GM18508 (cell line): ENCODE results near the gene IDH3G.

Experiments used
- ATAC-seq: cut with Tn5 transposase; IDR thresholded peaks from one replicate; pipeline ENCODE4 v1.9.1; 2021; ENCODE audit warnings: moderate number of reproducible peaks; ENCODE audit not compliant: insufficient read depth, unreplicated experiment

IDH3G gene

DNA sequence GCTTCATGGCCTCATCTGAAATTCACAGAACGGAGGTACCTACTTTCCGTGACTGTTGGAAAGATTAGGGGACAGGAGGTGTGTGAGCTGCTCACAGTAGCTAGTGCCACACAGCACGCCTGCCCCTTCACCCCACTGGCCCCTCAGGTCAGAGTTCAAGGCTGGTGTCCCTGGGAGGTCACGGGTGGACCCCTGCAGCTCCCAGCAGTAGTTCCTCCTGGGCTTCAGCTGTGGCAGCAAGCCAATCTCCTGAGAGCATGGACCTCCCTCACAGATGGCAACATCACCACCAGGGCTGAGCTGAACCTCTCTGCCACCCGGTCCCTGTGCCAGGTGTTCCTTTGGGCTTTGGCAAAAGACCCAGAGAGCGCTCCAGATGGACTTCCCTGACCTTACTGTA, 1.8 kb downstream of the IDH3G start:
- ATAC-seq: no peak

- no peak for ATAC-seq
Observed at GRCh38 chrX:153791104-153791852, 2.9 kb downstream of the IDH3G start.

- ATAC-seq: no peak
Observed at GRCh38 chrX:153789654-153790053, 4.5 kb downstream of the IDH3G start.

GRCh38 chrX:153786669-153787068, 7.5 kb downstream of the IDH3G start:
- ATAC-seq: no peak

DNA sequence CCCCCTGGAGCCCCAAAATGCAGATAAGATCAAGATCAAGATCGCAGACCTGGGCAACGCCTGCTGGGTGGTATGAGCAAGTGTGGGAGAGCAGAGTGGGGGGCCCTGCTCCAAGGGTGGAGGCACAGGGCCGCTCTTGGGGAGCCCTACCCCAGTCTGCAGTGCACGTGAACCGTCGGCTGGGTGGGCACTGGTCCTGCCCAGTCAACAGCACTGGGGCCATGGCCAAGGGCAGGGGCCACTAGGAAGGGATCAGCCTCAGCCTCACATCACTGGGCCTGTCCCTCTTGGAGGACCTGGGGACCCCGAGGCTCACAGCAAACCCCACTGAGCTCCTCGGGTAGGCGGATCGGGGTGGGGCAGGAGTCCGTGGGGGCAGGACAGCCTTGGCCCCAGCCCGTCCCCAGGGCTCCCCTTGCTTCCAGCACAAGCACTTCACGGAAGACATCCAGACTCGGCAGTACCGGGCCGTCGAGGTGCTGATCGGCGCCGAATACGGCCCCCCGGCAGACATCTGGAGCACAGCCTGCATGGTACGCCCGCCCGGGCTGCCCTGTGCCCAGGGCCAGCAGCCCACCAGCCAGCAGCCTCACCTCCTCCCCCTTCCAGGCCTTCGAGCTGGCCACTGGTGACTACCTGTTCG, 9.7 kb downstream of the IDH3G start:
- no peak for ATAC-seq

GRCh38 chrX:153783378-153784013, 10.7 kb downstream of the IDH3G start:
- no peak for ATAC-seq

GRCh38 chrX:153782871-153783270, 11.3 kb downstream of the IDH3G start:
- no peak for ATAC-seq

GRCh38 chrX:153782313-153782712, 11.9 kb downstream of the IDH3G start:
- ATAC-seq: no peak

DNA sequence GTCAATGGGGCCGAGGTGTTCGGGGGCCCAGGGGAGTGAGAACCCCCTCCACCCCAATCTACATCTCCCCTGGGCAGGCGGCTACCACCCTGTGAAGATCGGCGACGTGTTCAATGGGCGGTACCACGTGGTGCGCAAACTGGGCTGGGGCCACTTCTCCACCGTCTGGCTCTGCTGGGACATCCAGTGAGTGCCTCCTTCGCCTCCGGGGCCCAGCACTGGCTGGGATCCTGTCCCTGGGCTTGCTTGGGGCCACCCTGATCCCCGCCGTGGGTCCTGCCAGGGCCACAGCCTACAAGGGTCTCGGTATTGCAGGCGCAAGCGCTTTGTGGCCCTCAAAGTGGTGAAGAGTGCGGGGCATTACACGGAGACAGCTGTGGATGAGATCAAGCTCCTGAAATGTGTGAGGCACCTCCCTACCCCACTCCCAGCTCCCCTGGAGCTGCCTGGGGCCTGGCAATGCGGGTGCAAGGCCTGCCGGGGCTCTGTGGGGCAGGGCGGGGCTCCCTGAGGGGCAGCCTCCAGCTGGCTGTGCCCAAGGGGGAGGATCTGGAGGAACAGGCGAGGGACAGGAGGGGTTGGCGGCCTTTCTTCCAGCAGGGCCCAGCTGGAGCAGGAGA, 12.6 kb downstream of the IDH3G start:
- no peak for ATAC-seq

DNA sequence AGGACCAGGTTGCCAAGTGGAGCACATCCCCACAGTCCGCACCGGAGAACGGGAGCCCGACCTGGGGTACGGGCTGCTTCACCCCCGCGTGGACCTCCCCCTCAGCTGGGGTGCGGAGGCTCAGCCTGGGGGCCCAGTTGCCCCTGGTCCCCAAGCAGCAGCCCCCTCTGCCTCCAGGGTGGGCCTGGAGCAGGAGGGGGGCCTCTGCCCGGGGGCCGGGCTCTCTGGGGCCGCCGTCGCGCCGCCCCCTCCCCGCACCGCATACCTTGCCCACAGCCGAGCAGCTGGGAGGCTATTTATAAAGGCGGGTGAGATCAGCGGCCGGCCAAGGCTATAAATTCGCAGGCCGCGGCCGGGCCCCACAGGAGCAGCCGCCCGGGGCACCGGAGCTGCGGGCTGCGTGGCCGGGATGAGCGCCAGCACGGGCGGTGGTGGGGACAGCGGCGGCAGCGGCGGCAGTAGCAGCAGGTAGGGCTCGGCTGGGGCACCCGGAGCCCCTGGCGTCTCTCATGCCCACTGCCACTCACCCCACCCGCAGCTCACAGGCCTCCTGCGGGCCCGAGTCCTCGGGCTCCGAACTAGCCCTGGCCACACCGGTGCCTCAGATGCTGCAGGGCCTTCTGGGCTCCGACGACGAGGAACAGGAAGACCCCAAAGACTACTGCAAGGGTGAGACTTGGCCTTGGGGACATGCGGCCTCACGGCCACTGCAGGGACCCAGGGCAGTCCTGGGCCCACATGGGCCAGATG, 13.3 kb downstream of the IDH3G start, which contains the start of gene SRPK3:
Gene SRPK3 (plus strand): TSS at position 364 of the 750 bp plus-strand sequence. CDS start 46 bp downstream, at position 410.
- no peak for ATAC-seq

DNA sequence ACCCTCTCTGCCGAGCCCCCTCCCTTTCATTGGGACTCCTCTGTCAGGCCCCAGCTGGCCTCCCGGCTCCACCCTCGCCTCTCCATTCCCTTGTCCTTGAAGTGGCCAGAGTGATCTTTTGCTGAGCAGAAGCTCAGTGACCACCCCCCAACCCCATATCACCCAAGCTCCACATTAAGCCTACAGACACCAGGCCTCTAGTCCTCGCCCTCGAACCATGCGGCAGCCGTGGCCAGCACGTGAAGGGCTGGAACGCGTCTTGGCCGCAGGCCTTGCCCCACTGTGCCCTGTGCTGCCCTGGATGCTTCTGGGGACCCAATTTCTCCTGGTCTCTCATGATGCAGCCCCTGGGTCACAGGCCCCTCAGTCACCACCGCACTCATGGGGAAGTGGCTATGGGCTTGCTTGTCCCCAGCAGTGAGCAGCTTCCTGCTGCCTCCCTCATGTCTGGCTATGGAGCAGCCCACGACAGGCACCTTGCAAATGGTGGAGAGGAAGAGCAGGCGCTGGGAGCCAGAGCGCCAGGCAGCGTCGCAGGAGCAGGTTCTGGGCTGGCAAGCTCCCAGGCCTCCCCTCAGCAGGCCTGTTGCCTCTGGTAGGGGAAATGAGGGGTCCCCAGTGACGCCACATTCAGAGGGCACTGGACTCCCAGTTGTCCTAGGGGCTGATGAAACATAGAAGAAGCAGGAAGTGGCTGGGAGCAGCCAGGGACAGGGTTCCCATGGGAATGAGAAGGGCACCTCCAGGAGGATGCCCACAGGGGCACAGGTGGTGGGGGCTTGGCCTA, 14.1 kb downstream of the IDH3G start:
- no peak for ATAC-seq

DNA sequence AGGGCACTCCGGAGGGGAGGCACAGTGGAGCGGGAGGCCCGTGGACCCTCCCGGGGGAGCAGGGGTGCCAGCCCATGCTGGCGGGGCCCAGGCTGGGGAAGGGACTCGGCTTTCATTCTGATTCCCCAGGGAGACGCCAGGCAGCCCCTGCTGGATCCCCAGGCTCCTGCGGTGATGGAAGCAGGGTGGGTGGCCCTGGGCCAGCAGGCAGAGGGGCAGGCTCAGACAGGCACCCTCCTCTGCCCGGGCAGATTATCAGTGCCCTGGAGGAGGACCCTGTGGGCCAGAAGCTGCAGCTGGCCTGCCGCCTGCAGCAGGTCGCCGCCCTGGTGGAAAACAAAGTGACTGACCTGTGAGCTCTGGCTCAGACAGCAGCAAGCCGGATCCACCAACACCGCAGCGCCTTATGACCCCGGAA, 15.5 kb downstream of the IDH3G start:
- ATAC-seq: no peak

DNA sequence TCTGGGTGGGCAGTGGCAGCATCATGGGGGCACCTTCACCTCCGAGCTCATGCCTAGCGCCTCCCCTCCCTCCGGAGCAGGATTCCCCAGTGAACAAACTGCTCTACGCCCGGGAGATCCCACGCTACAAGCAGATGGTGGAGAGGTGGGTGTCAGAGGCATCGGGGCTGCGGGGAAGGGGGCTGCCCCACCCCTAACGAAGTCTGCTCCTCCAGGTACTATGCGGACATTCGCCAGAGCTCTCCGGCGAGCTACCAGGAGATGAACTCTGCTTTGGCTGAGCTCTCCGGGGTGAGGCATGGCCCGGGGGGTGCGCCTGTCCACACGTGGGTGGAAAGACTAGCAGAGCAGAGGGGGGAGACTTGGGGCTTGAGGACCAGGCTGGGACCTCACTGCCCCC, 16.0 kb downstream of the IDH3G start:
- no peak for ATAC-seq

DNA sequence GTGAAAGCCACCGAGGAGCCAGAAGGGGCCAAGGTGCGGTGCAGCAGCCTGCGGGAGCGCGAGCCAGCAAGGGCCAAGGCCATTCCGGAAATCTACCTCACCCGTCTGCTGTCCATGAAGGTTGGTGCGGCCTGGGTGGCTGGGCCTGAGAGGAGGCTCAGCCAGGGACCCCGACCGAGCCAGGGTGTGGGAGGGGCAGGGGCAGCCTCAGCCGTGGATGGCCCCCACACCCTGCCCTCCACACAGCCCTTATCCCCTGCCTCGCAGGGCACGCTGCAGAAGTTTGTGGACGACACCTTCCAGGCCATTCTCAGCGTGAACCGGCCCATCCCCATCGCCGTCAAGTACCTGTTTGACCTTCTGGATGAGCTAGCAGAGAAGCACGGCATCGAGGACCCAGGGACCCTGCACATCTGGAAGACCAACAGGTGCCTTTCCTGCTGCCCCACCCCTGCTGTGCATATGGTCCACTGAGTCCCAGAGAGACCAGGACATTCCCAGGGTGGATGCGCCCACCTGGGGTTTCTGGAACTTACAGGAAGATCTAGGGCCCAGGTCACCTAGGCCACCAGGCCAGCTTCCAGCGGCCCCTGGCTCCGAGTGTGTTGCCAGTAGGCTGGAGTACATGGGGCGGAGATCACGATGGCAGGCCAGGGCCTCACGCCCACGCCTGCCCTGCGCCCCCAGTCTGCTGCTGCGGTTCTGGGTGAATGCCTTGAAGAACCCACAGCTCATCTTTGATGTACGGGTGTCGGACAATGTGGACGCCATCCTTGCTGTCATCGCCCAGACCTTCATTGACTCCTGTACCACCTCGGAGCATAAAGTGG, 16.7 kb downstream of the IDH3G start:
- ATAC-seq: no peak

GRCh38 chrX:153776611-153777045, 17.5 kb downstream of the IDH3G start:
- ATAC-seq: no peak

DNA sequence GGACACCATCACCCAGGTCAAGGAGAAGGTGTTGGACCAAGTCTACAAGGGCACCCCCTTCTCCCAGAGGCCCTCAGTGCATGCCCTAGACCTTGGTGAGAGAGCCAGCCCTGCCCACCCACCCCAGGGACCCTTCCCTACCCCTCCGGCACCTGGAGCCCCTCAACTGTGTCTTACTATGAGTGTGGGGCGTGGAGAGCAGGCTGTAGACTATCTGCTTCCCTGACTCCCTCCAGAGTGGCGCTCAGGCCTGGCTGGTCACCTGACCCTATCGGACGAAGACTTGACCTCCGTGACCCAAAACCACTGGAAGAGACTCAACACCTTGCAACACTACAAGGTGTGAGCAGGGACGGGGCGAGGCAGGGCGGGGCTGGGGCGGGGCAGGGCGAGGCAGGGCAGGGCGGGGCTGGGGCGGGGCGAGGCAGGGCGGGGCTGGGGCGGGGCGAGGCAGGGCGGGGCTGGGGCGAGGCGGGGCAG, 18.0 kb downstream of the IDH3G start:
- ATAC-seq: no peak

DNA sequence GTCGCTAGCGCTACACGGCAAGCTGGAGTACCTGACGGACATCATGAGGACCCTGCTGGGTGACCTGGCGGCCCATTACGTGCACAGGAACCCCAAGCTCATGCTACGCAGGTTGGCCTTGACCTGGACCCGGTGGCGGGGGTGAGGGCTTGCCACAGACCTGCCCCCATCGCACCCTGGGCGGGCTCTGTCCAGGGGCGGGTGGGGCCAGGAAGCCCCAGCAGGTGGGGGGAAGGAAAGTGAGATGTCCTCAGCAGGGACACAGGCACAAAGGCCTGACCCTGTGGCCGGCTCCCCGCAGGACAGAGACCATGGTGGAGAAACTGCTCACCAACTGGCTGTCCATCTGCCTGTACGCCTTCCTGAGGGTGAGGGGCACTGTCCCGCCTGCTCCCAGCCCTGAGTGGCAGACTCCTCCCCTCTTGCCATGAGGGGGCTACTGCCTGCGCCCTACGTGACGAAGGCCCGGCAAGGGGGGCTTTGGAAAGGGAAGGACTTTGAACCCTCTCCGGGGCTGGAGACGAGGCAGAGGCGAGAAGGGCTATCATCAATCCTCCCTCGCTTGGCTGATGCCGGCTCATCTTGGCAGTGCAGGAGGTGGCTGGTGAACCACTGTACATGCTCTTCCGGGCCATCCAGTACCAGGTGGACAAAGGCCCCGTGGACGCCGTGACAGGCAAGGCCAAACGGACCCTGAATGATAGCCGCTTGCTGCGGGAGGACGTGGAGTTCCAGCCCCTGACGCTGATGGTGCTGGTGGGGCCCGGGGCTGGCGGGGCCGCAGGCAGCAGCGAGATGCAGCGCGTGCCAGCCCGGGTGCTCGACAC, 18.7 kb downstream of the IDH3G start:
- ATAC-seq: no peak
